G401.6 (cell line): ENCODE data around the gene C1QTNF7.

ENCODE experiments used
- FAIRE-seq: peaks from 2 replicates; lab custom pipeline; 2012; peaks lifted over from hg19 to GRCh38; lab: Jason Lieb, UNC

The C1QTNF7 gene

DNA sequence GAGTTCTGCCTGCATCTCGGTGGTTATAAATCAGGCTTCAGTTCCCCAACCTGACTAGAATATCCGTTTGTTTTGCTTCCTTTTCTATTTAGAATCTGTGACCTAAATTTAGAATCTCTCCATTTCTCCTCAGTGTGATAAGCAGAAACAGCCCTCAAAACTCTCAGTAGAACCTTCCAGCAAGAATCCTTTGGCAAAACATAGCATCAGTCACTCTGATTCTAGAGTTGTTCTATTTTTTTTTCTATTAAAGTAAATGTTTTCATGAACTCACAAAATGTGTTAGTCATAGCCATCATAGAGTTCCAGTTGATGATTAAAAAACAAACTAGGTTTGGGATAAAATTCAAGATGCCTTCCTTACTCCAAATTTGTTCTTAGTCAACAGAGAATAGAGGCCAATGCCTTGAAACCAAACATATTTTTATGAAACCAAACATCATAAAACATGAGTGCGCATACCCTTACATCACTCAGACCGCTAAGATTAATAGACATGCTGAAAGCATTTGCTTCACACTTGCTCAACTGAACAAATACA, 13.2 kb upstream of the C1QTNF7 start:
- FAIRE-seq = no peak

DNA sequence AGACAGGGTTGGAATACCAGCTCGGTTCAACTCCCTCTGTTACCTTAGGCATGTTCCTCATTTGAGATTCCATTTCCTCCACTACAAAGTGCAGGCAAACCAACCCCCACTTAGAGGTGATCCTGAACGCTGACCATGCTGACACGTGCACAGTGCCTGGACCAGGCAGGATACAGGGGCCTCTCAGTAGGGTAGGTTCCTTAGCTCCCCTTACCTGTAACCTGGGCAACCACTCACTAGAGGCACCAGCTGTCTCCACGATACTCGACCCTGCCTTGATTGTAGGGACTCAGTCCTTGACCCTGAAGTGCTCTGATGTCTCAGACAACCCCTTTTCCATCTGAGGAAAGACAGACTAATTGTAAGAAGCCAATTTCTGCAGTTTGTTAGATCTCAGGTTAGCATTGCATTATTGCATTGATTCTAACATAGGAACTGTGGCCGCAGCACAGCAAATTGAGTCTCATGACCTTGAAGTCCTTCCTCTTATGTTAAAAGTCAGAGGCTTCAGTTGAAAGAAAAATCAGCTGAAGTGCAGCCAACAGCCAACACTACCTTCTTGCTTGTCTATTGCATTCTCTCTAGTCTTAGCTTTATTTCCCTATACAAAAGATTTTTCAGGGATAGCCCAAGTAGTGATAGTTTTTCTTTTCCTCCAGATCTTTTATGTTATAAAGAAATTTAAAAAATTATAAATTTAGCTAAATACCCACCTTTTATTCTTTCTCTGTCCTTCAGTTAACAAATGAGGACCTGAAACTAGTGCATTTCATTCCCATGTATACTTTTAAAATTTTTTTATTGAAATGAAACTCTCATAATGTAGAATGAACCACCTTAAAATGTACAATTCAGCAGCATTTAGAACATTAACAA, 11.2 kb upstream of the C1QTNF7 start:
- no peak for FAIRE-seq

GRCh38 chr4:15417233-15417660, 10.6 kb upstream of the C1QTNF7 start:
- no peak for FAIRE-seq

DNA sequence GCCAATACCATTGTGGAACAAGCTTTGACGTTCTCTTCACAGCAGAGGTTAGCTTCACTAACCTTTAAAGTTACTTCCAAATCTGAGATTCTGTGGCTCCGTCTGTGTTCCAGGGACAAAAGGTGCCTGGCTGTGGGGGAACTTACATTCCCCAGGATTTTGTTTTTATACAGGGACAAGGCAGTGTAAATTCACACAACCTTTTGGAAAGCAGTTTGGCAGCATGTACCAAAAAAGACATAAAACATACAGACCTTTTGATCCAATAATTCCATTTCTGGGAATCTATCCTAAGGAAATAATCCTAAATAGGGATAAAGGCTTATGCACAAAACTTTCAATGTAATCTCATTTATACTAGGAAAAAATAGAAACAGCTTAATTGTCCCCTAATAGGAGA, 8.9 kb upstream of the C1QTNF7 start:
- FAIRE-seq = no peak

GRCh38 chr4:15420642-15421041, 7.2 kb upstream of the C1QTNF7 start:
- no peak for FAIRE-seq

DNA sequence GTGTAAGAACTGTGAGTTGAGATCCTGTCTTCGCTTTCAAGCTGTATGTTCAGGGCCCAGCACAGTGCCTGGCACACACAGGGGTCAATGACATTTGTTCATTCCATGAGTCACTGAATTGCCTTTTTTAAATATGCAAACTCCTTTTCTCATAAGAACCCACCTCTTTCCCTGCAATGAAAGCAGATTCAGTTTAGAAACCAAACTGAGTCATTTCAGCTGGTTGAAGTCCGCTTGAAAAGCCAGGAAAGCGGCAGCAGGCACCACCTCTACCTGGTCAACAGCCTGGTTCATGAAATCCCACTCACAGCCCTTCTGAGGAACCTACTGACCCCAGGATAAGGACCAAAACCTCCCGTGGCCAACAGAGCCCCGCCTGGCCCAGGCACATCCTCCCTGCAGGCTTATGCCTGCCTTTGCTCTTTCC, 4.5 kb upstream of the C1QTNF7 start:
- FAIRE-seq = no peak

GRCh38 chr4:15425520-15425919, 2.3 kb upstream of the C1QTNF7 start:
- FAIRE-seq = no peak

DNA sequence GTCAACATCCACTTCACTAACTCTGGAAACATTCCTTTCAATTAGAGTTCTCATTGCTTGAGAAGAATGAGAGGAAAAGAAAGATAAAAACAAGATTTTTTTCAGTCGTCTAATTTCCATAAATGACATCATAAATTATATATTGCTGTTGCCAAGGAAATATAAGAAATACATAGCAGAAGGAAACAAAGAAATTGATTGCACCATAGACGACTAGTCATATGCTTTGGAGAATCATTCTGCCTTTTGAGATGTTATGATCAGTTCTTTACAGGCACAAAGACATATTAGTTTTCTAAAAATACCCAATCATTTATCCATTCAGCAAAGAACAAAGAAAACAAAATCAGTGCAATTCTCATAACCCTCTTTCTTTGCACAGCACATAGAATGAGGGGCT, 672 bp upstream of the C1QTNF7 start:
- FAIRE-seq = no peak

GRCh38 chr4:15428611-15429010, 778 bp downstream of the C1QTNF7 start:
- no peak for FAIRE-seq

DNA sequence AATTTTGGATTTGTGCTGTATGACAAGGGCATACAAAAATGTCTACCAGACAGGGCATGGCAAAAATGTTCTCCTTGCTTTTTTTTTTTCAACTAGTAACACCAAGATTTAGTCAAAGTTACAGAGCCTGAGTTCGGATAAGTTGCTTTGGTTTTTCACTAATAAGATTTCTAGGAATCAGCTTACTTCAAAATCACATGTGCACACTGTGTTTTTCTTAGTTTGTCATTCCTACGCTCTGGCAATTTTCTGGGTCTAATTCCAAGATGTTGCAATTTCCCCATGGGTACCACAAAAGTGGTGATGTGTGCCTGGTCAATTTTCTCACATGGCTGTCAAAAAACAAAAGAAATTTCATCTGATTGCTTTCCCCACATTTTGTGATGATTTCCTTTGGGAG, 6.3 kb downstream of the C1QTNF7 start:
- FAIRE-seq = no peak

DNA sequence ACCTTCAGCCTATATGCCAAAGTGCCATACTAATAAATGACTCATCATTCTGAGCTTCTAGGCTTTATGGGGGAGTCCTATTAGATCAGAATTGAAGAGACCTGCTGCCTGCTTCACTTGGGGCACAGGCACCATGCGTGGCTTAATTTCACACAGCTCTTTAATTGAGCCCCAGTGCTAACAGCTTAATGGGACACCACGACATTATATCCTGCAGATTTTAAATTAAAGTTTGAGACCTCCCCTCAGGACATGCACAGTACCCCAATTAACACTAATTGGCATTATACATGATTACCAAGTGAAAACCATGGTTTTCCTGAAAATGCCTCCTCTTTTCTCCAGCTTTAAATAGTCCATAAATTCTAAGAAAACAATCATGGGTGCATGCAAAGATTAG, 6.8 kb downstream of the C1QTNF7 start:
- no peak for FAIRE-seq

- no peak for FAIRE-seq
Measured at GRCh38 chr4:15436513-15436912, 8.7 kb downstream of the C1QTNF7 start.

- FAIRE-seq = no peak
Measured at GRCh38 chr4:15438939-15439524, 11.2 kb downstream of the C1QTNF7 start.

DNA sequence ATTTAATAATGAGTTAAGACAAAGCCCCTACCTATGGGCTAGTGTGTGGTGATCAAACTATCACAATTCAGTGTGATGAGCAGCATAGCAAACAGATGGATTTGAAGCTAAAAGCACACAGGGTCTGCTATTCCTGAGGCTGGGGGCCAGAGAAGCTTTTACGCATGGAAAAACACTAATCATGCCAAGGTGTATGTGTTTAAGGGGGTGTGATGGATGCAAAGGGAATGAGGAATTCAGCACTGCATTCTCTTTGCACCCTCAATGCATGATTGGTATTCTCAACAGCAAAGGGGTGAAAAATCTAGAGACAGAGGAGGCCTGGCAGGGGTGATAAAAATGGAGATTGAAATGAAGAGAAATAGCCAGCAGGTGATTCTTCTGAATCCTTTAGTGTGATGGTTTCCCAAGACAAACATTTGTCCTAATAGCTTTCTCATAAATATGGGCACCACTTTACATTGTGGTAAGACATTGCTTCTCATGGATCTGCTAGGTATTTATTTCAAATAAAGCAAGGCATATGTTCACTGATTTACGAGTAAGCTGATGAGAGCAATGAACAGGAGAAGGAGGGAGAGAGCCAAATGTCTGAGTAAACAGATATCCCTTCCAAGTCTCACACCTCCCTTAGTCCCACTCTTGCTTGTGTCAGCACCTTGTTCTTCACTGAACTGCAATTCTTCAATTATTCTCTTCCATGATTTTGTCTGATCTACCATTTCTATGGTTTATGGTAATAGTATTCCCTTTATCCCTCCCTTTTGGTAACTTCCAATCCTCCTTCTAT, 15.7 kb downstream of the C1QTNF7 start:
- no peak for FAIRE-seq

GRCh38 chr4:15444276-15444675, 16.4 kb downstream of the C1QTNF7 start:
- FAIRE-seq = no peak

GRCh38 chr4:15444879-15445547, 17.2 kb downstream of the C1QTNF7 start:
- FAIRE-seq = no peak

DNA sequence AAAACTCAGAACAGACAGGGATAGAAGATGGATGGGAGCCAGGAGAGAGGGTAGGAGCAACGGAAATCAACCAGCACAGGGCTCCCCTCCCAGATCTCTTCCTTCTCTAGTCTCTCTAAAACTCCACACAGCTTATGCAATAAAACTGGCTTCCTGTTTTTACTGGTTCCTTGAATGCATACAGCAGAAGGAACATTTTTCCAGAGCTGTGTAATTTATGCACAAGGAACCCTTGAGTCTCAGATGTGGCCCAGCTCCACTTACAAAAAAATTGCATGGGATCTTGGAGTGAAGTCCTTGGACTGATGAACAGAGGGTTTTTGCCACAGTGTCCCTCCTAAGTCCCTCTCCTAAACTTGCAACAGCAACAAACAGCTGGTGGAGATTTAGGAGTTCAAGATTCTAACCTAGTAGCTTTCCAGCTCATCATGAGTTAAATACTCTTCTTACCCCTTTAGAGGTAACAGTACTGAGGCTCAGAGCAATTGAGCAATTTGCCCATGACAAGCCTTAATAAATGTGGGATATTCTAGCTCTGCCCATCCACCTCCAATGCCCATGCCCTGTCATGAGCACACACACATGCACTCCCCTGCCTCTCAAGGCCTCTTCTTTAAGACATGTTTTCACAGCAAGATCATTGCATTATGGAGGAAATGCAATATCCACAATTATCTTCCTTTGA, 23.5 kb downstream of the C1QTNF7 start:
- no peak for FAIRE-seq

- no peak for FAIRE-seq
Measured at GRCh38 chr4:15451866-15452765, 24.3 kb downstream of the C1QTNF7 start.

DNA sequence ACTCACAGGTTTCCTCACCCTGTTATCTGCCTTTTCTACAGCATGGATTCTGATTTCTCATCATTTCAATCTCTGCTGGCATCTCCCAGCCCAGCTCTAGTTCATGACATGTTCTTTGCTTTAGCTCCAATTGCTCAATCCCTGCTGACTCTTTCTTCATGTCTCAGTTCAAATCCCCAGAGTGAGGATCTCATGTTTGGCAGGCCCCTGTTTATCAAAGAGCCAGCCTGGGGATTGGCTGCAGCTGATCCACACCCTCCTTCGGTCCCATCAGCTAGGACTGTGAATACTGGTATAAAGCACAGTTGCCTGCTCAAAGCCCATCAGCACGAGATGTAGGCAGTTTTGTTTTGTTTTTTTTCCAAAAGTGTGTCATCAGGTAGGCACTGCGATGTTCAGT, 27.5 kb downstream of the C1QTNF7 start:
- no peak for FAIRE-seq

- FAIRE-seq = peak; percentile 83
Measured at GRCh38 chr4:15457406-15458201, 29.8 kb downstream of the C1QTNF7 start.
